ENCODE data around the gene DENND2D. TPM values are rescaled to one million over a fixed set of nuclear protein-coding genes. Genes with fewer than 3 reads are reported as not detected.
A peak's percentile ranks its signal among the peaks of the same experiment; 100 is the strongest.

DENND2D gene
- total RNA-seq, 4 donors from 2014 or later = 19.5 to 41.7 (median 27.8) TPM

DNA sequence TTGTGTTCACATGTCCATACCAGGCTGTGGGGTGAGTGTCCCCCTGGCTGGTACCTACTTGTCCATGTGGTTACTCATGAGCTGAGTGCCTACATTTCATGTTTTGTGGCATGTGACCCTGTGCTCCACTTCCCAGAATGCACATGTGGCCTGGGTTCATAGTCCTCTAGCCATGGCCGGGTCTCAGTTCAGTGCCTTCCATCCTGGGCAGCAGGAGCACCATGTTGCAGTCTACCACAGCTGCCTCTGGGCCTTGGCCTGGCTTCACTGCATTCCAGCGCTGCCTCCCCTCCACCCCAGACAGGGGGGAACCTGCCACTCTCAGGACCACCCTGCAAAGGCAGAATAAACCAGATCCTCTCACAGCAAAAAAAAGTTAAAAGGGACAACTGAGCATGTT lies 54.9 kb downstream of the DENND2D start:
- TF ChIP-seq, protein P1, sequence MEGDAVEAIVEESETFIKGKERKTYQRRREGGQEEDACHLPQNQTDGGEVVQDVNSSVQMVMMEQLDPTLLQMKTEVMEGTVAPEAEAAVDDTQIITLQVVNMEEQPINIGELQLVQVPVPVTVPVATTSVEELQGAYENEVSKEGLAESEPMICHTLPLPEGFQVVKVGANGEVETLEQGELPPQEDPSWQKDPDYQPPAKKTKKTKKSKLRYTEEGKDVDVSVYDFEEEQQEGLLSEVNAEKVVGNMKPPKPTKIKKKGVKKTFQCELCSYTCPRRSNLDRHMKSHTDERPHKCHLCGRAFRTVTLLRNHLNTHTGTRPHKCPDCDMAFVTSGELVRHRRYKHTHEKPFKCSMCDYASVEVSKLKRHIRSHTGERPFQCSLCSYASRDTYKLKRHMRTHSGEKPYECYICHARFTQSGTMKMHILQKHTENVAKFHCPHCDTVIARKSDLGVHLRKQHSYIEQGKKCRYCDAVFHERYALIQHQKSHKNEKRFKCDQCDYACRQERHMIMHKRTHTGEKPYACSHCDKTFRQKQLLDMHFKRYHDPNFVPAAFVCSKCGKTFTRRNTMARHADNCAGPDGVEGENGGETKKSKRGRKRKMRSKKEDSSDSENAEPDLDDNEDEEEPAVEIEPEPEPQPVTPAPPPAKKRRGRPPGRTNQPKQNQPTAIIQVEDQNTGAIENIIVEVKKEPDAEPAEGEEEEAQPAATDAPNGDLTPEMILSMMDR (IDR thresholded peaks at IDR 0.05) = no peak
- ATAC-seq (ENCODE audit: low FRiP score) = no peak
- DNase-seq (ENCODE audit: low spot score) = no peak

DNA sequence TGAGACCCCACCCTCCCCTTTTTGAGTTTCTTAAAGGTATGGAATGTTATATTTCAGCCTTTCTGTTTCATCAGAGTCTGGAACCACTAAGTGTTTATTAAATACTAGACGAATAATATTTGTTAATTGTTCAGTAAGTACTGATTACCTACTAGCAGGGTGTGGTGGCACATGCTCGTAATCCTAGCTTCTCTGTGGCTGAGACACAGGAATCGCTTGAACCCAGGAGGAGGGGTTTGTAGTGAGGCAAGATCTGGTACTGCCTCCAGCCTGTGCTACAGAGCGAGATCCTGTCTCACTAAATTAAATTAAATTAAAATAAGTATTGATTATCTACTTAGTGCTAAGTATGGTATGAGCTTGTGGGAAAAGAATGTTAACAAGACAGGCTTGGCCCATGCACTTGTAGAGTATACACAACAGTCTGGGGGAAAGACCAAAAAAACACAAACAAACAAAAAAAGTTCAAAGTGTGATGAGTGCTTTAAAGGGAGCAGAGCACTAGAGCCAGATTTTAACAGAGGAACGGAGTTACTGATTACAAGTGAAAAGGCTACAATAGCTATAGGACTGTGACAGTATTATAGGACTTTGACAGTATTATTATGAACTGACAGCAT lies 58.0 kb downstream of the DENND2D start:
- TF ChIP-seq, protein P1 (IDR thresholded peaks at IDR 0.05) = no peak
- no peak for DNase-seq (ENCODE audit: low spot score)
- no peak for ATAC-seq (ENCODE audit: low FRiP score)

DNA sequence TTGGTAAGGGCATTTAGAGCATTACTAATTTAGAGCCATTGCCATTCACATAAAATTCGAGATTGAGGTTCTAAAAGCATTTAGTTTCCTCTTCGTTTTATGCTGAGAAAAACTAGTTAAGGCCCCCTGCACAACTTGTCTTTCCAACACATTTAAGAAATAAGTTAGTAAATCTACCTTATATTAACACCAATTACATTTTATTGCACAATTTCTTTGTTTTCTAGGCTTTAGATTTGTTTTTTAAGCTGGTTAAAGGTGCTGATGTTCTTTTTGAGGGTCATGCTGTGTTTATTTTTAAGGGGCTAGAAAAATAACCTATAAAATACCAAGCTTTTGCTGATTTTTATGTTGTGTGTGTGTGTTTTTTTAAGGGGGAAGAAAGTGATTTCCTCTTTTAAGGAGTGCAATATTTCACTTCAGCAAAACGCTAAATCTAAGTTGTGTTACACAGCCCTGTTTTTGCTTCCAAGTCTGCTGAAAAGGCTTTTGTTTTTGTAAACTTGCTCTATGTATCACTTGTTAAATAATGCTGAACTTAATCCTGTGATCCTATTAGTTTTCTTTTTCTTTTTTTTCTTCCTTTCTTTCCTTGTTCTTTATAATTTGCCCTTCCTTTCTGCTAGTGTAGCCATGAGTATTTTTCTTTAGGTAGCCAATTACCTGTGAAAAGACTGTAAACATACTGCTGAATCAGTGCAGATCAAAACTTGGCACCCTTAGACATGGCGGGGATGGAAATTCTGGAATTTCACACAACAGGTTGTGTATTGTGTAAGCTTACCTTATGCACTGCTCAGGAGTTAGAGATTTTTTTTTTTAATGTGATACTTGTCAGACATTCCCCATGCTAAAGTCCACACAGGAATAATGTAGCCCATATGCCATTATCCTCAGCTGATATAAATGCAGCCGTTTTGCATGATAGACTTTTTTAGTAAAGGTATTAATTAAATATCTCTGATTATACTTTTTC lies 58.9 kb downstream of the DENND2D start:
- TF ChIP-seq, protein P1 (IDR thresholded peaks at IDR 0.05) = no peak
- ATAC-seq (ENCODE audit: low FRiP score) (no peak), DNase-seq (ENCODE audit: low spot score) (no peak)

DNA sequence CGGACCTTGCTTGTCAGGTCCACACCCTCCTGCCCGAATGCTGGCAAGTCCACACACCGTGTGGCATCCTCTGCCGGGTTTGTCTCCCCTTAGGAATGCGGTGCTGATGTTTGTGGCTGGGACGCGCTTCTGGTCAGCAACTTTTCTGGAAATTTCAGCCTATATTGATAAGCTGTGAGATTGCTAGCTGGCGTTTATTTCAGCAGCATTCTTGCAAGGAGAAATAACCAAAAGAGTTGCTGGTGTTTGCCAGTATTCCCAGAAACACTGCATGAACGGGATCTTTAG lies 59.8 kb downstream of the DENND2D start:
- no peak for DNase-seq (ENCODE audit: low spot score)
- ATAC-seq (ENCODE audit: low FRiP score) = peak; percentile 78
- TF ChIP-seq, protein P1 (IDR thresholded peaks at IDR 0.05) = no peak

DNA sequence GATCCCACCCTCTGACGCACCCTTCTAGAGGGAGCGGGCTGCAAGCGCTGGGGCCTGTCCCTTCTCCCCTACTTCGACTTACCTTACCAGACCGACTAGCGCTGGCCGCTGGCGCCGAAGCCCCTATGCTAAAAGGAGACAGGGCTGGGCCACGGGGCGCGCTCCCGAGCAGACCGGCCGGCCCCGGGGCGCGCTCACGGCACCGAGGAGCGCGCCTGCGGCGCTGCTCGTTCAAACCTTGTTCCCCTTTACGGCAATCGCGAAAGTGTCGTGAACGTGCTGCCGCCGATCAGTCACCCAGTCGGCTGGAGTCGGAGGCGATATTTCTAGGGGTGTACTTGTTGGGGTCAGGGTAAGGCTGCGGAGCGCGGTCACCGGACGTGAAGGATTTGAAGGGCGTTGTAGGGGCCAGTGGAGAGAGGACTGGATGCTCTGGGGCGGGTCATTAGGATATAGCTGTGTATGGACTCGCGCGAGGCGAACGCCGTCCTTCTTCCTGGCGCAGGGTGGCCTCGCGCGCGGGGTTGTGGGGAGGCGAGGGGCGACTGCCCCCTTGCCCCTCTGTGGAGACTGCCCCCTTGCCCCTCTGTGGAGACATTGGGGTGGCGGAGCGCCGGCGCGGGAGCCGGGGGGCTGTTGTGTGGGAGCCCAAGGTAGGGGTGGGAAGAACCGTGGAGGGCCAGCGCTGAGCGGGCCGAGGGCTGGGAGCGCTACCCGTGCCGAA lies 60.3 kb downstream of the DENND2D start, which contains the start of the genes CEPT1 and DRAM2:
Gene CEPT1, plus strand, starts transcription at position 268 of the 724 bp plus-strand sequence. CDS start 7,492 bp downstream, outside the sequence.
Gene DRAM2, minus strand, starts transcription at position 138 of the 724 bp plus-strand sequence. CDS start 8,539 bp downstream, outside the sequence.
- TF ChIP-seq, protein P1 (IDR thresholded peaks at IDR 0.05) = no peak
- ATAC-seq (ENCODE audit: low FRiP score) = peak; percentile 96
- peak; percentile 97 for DNase-seq (ENCODE audit: low spot score)

DNA sequence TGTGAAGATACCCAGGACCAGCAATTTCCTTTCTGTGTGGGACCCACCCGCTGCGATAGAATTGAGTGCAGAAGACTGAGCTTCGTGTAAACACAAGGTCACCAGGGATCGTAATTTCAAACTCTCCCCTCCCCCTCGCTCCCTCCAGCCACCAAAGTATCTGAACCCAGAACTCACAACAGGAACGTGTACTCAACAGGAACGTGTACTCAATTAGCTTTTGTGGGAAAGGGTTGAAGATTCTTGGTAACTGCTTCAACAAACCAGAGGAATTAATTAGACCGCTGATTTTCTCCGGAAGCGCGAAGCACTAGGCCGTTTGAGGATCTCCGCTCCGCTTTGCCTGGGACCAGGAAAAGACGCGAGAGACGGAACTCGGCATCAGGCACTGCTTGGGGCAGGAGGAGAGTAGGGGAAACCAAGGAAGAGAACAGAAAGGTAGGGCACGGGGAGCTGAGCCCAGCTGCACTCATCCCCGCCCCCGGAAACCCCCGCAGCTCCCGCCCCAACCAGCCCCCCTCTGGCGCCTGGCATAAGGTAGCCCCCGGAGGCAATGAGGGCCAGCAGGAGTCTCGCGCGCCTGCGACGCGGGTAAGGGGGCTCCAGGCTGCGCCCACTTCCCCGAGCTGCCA lies 61.0 kb downstream of the DENND2D start:
- TF ChIP-seq, protein P1 (IDR thresholded peaks at IDR 0.05) = no peak
- DNase-seq (ENCODE audit: low spot score) (no peak), ATAC-seq (ENCODE audit: low FRiP score) (peak; percentile 57)
